GM23338 (cell line): ENCODE measurements around the gene CPM. TPM values are rescaled to one million over a fixed set of nuclear protein-coding genes. Genes with fewer than 3 reads are reported as not detected.

Experiments used
- ATAC-seq: fragments of 200-7000 bp; cut with Tn5 transposase; 3 replicates; pipeline ENCODE4 v1.9.1; 2020
- DNase-seq: peaks from one replicate; pipeline ENCODE4 v3.0.0-alpha.2; 2015; ENCODE audit warnings: low spot score
- H2AFZ ChIP-seq: fragments of 200-600 bp; sonication (generic); 2 replicates; pipeline ENCODE4 v1.8.0; 2016; ENCODE audit warnings: antibody characterized with exemption, mild to moderate bottlenecking, moderate library complexity
- H3F3A ChIP-seq: fragments of 200-600 bp; sonication (generic); replicated peaks from 2 replicates; pipeline ENCODE4 v1.8.0; 2017; ENCODE audit warnings: antibody characterized with exemption, mixed run types, low read depth
- H3K27ac ChIP-seq: fragments of 200-600 bp; sonication (generic); 2 replicates; pipeline ENCODE4 v1.6.1; 2016; ENCODE audit warnings: low read depth
- H3K27me3 ChIP-seq: fragments of 200-600 bp; sonication (generic); 2 replicates; pipeline ENCODE4 v1.8.0; 2016; ENCODE audit warnings: mild to moderate bottlenecking, mixed run types, moderate library complexity; ENCODE audit not compliant: insufficient read depth
- H3K36me3 ChIP-seq: fragments of 200-600 bp; sonication (generic); 2 replicates; pipeline ENCODE4 v1.8.0; 2016; ENCODE audit warnings: mild to moderate bottlenecking; ENCODE audit not compliant: insufficient read depth
- H3K4me1 ChIP-seq: fragments of 200-600 bp; sonication (generic); 2 replicates; pipeline ENCODE4 v1.8.0; 2016; ENCODE audit warnings: mild to moderate bottlenecking, moderate library complexity; ENCODE audit not compliant: insufficient read depth
- H3K4me2 ChIP-seq: fragments of 200-600 bp; sonication (generic); 2 replicates; pipeline ENCODE4 v1.7.1; 2017; ENCODE audit warnings: mixed run types
- H3K4me3 ChIP-seq: fragments of 200-600 bp; sonication (generic); 2 replicates; pipeline ENCODE4 v1.6.1; 2016; ENCODE audit warnings: mixed run types
- H3K79me2 ChIP-seq: fragments of 200-600 bp; sonication (generic); replicated peaks from 2 replicates; pipeline ENCODE4 v1.8.0; 2017; ENCODE audit warnings: mild to moderate bottlenecking; ENCODE audit not compliant: insufficient read depth
- H3K9me2 ChIP-seq: fragments of 200-600 bp; sonication (generic); 2 replicates; pipeline ENCODE4 v1.8.0; 2017; ENCODE audit not compliant: insufficient read depth
- H4K20me1 ChIP-seq: fragments of 200-600 bp; sonication (generic); replicated peaks from 2 replicates; pipeline ENCODE4 v1.8.0; 2017; ENCODE audit warnings: mild to moderate bottlenecking; ENCODE audit not compliant: insufficient read depth
- H3K27ac Mint-ChIP-seq: 2 replicates; pipeline ENCODE4 v1.8.0; 2020; ENCODE audit warnings: inconsistent platforms, mild to moderate bottlenecking, moderate library complexity, mixed read lengths
- H3K27me3 Mint-ChIP-seq: 3 replicates; pipeline ENCODE4 v1.8.0; 2022; ENCODE audit warnings: low read depth, mild to moderate bottlenecking, moderate library complexity, mixed read lengths, inconsistent platforms; ENCODE audit not compliant: insufficient read depth, poor library complexity
- H3K36me3 Mint-ChIP-seq: 3 replicates; pipeline ENCODE4 v1.8.0; 2021; ENCODE audit warnings: low read depth, mild to moderate bottlenecking, inconsistent platforms, moderate library complexity, mixed read lengths
- H3K4me1 Mint-ChIP-seq: 3 replicates; pipeline ENCODE4 v1.8.0; 2020; ENCODE audit warnings: mild to moderate bottlenecking, inconsistent platforms, mixed read lengths
- H3K4me3 Mint-ChIP-seq: 3 replicates; pipeline ENCODE4 v1.8.0; 2021; ENCODE audit warnings: moderate library complexity, mild to moderate bottlenecking, inconsistent platforms, mixed read lengths
- H3K9me3 Mint-ChIP-seq: 3 replicates; pipeline ENCODE4 v1.8.0; 2020; ENCODE audit warnings: moderate library complexity, mild to moderate bottlenecking, inconsistent platforms, mixed read lengths
- CREB1 ChIP-seq: fragments of 250-450 bp; sonication (Bioruptor Pico); IDR thresholded peaks from 2 replicates; pipeline ENCODE4 v1.5.0; 2020; ENCODE audit warnings: low read depth, mild to moderate bottlenecking, moderate library complexity
- EZH2 ChIP-seq: fragments of 200-600 bp; sonication (generic); IDR thresholded peaks from one replicate; pipeline ENCODE4 v1.8.0; 2017; ENCODE audit warnings: antibody characterized with exemption, mild to moderate bottlenecking, low read depth; ENCODE audit not compliant: unreplicated experiment
- EZH2phosphoT487 ChIP-seq: fragments of 200-600 bp; sonication (generic); IDR thresholded peaks from one replicate; pipeline ENCODE4 v1.8.1; 2018; ENCODE audit warnings: antibody characterized with exemption; ENCODE audit not compliant: unreplicated experiment
- NANOG ChIP-seq: IDR thresholded peaks from 2 replicates; pipeline ENCODE4 v1.6.1; 2016; ENCODE audit warnings: antibody characterized with exemption, borderline replicate concordance
- POLR2AphosphoS5 ChIP-seq: IDR thresholded peaks from 2 replicates; pipeline ENCODE4 v1.6.1; 2016; ENCODE audit warnings: antibody characterized with exemption, low read depth
- ZNF462 ChIP-seq: fragments of 250-450 bp; sonication (Bioruptor Pico); IDR thresholded peaks from 2 replicates; pipeline ENCODE4 v1.5.0; 2020; ENCODE audit warnings: mild to moderate bottlenecking, moderate library complexity
- long read RNA-seq: library from polyadenylated mRNA; unstranded; transcript quantifications from one replicate; pipeline ENCODE4 v2.0.0, GENCODE V29; 2020; ENCODE audit not compliant: unreplicated experiment
- polyA plus RNA-seq: library from polyadenylated mRNA; unstranded; fragments of >200 nt; fragmentation: Nextera tagmentation; extraction: Ambion mirVana; gene quantifications from 2 replicates; pipeline ENCODE4 v1.2.1, GENCODE V29; 2016
- total RNA-seq: library from RNA; depleted of rRNA; stranded (reverse); fragments of >200 nt; shearing (Covaris generic); gene quantifications from 2 replicates; pipeline ENCODE4 v1.2.3, GENCODE V29; 2014; rRNA removed
- TF ChIP-seq, protein P1 (sequence below): IDR thresholded peaks from one replicate; pipeline ENCODE4 v1.6.1; 2018; ENCODE audit warnings: antibody characterized with exemption; ENCODE audit not compliant: unreplicated experiment

Gene CPM
- total RNA-seq (0.16 and 5.8 TPM in 2 replicates), polyA plus RNA-seq (0.37 and 0.49 TPM in 2 replicates)
- long read RNA-seq, partial matches to known transcripts = 0 of 1 reads
- long read RNA-seq, other reads (novel, unspliced or antisense) = 1 of 1 reads

DNA sequence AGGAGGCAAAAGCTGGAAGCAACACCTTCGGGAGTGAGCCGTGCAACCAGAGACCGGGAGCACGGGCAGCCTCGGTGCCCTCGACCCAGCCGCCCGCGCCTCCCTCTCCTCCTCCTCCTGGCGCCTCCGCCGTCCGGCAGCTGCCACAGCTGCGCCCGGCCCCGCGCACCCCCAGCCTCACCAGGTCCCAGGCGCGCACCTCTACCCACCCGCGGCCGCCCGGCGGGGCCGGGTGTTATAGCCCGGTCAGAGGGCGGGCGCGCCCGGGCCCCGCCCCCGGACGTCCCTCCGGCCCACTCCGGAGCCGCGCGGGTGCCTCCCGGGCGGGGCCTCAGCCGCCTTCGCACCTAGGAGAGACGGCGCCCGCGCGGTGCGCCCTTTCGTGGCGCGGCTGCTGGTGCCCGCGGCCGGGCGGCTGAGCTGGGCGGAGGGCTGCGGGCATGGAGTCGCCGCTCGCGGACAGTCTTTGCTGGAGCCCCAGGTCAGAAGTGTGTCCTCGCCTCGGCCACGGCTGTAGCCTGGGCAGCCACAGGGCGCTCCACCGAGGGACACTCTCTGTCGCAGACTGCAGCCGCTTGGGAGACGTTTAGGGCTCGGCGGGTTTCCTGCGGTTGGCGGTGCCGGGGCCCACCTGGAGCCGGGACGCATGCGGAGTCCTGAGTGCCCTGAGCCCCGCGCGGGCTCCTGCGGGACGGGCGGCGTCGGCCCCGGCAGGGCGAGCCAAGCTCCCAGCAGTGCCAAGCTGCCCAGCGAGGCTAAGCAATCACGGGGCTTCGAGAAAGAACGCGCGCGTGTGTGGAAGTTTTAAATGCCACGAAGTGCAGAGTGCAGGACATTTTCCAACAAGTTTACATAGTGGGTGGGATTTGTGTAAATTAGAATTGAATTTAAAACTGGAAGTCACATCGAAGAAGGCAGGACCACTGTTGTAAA, at the start of gene CPM:
TSS of gene CPM (minus strand) at position 211 of the 933 bp plus-strand sequence. CDS start 334 bp downstream, outside the sequence.
- Mint-ChIP-seq H3K9me3 (peaks cover 5% of the 10 kb centered on the region; the same call in 2 of the 3 replicates), H3K4me3 (peak within 1 kb of the TSS; percentile 74), H3K4me1 (peaks cover 5% of the 10 kb centered on the region), H3K27ac (no peak within 1 kb of the TSS), H3K36me3 (no peaks in the 10 kb centered on the region), H3K27me3 (peaks cover 25% of the 10 kb centered on the region)
- peak within 1 kb of the TSS; percentile 60 for H3K4me3 ChIP-seq
- no peaks in the 10 kb centered on the region for H3K9me2 ChIP-seq
- ATAC-seq = peak; percentile 95
- H3K27me3 ChIP-seq = peaks cover 46% of the 10 kb centered on the region
- H3F3A ChIP-seq = no peaks in the 10 kb centered on the region
- no peaks in the 10 kb centered on the region for H3K36me3 ChIP-seq
- H3K4me1 ChIP-seq = peaks cover 17% of the 10 kb centered on the region
- H3K4me2 ChIP-seq = peak within 1 kb of the TSS; percentile 82
- H2AFZ ChIP-seq = peak within 1 kb of the TSS; percentile 95
- H3K27ac ChIP-seq = no peak within 1 kb of the TSS
- TF ChIP-seq EZH2 = peak; percentile 38
- TF ChIP-seq NANOG = no peak
- no peak for TF ChIP-seq EZH2phosphoT487
- TF ChIP-seq, protein P1, sequence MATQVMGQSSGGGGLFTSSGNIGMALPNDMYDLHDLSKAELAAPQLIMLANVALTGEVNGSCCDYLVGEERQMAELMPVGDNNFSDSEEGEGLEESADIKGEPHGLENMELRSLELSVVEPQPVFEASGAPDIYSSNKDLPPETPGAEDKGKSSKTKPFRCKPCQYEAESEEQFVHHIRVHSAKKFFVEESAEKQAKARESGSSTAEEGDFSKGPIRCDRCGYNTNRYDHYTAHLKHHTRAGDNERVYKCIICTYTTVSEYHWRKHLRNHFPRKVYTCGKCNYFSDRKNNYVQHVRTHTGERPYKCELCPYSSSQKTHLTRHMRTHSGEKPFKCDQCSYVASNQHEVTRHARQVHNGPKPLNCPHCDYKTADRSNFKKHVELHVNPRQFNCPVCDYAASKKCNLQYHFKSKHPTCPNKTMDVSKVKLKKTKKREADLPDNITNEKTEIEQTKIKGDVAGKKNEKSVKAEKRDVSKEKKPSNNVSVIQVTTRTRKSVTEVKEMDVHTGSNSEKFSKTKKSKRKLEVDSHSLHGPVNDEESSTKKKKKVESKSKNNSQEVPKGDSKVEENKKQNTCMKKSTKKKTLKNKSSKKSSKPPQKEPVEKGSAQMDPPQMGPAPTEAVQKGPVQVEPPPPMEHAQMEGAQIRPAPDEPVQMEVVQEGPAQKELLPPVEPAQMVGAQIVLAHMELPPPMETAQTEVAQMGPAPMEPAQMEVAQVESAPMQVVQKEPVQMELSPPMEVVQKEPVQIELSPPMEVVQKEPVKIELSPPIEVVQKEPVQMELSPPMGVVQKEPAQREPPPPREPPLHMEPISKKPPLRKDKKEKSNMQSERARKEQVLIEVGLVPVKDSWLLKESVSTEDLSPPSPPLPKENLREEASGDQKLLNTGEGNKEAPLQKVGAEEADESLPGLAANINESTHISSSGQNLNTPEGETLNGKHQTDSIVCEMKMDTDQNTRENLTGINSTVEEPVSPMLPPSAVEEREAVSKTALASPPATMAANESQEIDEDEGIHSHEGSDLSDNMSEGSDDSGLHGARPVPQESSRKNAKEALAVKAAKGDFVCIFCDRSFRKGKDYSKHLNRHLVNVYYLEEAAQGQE = no peak
- no peak for TF ChIP-seq CREB1 (CRISPR knock-in tag)
- TF ChIP-seq ZNF462 (CRISPR knock-in tag) = no peak
- TF ChIP-seq POLR2AphosphoS5 = no peak
- H3K79me2 ChIP-seq = no peaks in the 10 kb centered on the region
- DNase-seq = peak; percentile 72
- H4K20me1 ChIP-seq = peaks cover 3% of the 10 kb centered on the region; the same call in 1 of the 2 replicates
